ENCODE data around the gene AKT2. TPM values are rescaled to one million over a fixed set of nuclear protein-coding genes. Genes with fewer than 3 reads are reported as not detected.

The AKT2 gene
- total and polyA plus RNA-seq, 8 donors, result 49.2 to 79.3 (median 55.4) TPM

DNA sequence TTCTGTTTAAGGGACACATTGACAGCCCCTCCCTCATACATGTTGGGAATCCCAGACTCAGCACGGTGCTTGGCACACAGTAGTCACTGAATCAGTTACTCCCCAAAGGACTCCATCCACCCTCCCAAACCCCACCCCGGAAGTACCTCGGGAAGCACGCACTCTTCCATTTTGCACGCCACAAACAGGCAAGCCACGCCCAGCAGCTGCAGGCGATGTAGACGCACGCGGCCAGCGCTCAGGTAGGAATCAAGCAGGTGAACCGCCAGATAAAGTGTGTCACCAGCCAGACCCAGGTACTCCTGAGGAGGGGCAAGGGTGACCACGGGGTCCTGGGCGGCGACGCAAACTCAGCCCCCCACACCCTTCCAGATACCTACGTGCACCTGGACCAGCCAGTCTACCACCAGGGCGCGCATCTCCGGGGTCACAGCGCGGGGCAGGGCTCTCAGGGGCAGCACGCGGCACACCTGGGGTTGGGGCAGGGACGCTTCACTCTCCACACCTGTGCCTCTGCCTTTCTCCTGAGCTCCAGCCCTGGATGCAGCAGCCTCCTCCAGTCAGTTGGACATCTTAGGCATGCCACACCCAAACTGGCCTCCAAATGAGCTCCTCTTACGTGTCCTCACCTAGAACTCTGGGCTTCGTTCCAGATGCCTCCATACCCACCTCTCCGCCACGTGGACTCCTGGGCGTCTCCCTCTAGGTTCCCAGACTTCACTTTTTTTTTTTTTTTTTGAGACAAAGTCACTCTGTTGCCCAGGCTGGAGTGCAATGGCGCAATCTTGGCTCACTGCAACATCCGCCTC lies 60.6 kb downstream of the AKT2 start:
- 63 to 66% methylated on average over 32 of the region's 32 CpGs for WGBS, 2 donors
- H3K27me3 ChIP-seq, result peaks cover 0 to 9% (median 2%) of the 10 kb centered on the region in 4 donors
- FAIRE-seq (no peak), DNase-seq (peak in 1 of 6 donors; percentile 47), ATAC-seq (no peak)
- H3K4me1 ChIP-seq, result peaks cover 0 to 10% (median 7%) of the 10 kb centered on the region in 3 donors
- intact Hi-C loops (cut with DNase I), result loop anchor here in 1 of 3 donors (5.0 kb wide), 1 partner anchor 82 kb away; no protein-coding TSS in a partner anchor
- no peak overlapping the region for H3K27ac ChIP-seq
- H3K9me3 ChIP-seq, result no peaks in the 10 kb centered on the region
- TF ChIP-seq, protein P1, sequence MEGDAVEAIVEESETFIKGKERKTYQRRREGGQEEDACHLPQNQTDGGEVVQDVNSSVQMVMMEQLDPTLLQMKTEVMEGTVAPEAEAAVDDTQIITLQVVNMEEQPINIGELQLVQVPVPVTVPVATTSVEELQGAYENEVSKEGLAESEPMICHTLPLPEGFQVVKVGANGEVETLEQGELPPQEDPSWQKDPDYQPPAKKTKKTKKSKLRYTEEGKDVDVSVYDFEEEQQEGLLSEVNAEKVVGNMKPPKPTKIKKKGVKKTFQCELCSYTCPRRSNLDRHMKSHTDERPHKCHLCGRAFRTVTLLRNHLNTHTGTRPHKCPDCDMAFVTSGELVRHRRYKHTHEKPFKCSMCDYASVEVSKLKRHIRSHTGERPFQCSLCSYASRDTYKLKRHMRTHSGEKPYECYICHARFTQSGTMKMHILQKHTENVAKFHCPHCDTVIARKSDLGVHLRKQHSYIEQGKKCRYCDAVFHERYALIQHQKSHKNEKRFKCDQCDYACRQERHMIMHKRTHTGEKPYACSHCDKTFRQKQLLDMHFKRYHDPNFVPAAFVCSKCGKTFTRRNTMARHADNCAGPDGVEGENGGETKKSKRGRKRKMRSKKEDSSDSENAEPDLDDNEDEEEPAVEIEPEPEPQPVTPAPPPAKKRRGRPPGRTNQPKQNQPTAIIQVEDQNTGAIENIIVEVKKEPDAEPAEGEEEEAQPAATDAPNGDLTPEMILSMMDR (IDR thresholded peaks at IDR 0.05), result no peak
- H3K4me3 ChIP-seq, result no peak overlapping the region
- no peaks in the 10 kb centered on the region for H3K36me3 ChIP-seq

DNA sequence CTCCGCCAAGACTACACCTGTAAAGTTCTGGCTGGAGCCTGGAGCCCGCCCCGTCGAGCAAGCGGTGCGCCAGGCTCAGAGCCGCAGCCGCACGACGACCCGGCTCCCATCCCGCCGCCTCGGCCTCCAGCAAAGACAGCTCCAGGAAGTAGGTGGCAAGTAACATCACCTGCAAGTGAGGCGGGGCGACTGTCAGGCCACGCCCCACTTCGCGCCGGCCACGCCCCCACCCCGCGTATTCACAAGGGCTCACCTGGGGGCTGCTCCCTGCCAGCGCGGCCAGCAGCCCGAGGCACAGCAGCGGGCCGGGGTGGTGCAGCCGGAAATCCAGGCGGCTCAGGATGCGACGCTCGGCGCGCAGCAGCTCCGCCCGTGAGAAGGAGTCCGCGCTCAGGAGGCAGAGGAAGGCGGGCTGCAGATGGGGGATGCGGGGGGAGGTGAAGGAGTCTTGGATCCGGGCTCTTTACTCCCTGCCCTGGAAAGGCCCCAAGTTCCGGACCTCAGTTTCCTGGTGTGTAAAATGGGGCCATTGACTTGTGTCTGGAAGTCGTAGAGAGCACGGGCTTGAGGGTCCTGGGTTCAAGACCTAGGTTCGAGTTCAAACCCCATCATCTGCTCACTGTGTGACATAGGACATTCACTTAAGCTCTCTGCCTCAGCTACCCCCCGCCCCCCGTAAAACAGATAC lies 61.9 kb downstream of the AKT2 start:
- ATAC-seq (peak in 3 of 4 donors; percentile 10 to 33 (median 15)), FAIRE-seq (no peak), DNase-seq (peak in 2 of 6 donors; percentile 47 to 70)
- Histone ChIP-seq H3K4me3 (peak overlapping the region in 1 of 4 donors; percentile 11), H3K9me3 (no peaks in the 10 kb centered on the region), H3K4me1 (peaks cover 0 to 10% (median 7%) of the 10 kb centered on the region in 3 donors), H3K27ac (no peak overlapping the region), H3K27me3 (peaks cover 0 to 10% (median 2%) of the 10 kb centered on the region in 4 donors), H3K36me3 (no peaks in the 10 kb centered on the region)
- 15 to 19% methylated on average over 45 to 48 of the region's 48 CpGs for WGBS, 2 donors
- TF ChIP-seq, protein P1 (IDR thresholded peaks at IDR 0.05), result no peak
- intact Hi-C loops (cut with DNase I), result loop anchor here in 1 of 3 donors (5.0 kb wide), 1 partner anchor 81 kb away; no protein-coding TSS in a partner anchor

DNA sequence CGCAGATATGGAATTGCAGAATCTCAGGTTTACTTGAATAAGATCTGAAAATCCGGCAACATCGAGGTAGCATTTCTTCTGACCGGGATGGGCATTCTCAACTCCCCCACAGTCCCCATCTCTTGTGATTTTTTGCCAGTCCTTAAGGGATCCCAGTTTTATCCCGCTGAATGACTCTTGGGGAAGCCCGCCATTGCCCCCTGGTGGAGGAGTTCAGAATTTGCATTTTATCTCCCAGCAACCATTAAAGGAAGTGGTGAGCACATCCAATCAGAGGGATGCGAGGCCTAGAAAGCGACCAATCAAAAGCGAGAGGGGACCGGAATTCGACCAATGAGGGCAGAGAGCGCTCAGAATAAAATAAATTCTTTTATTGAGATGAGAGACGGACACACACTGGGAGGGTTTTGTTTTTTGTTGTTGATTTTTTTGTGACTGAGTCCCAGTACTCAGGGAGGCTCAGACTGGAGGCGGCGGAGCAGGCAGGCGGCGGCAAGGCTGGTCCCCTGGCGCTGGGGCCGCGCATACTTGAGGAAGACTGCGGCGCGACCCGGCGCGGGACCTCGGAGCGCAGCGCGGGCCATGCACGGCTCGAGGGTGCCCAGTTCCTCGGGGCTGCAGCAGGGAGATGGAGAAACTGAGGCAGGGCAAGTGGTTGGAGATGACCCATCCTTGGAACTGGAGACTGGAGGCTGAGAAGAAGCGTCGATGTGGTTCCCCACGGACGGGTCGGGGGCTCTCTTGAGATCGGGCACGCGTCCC lies 63.1 kb downstream of the AKT2 start:
- peak; percentile 75 for FAIRE-seq
- no peaks in the 10 kb centered on the region for H3K36me3 ChIP-seq

DNA sequence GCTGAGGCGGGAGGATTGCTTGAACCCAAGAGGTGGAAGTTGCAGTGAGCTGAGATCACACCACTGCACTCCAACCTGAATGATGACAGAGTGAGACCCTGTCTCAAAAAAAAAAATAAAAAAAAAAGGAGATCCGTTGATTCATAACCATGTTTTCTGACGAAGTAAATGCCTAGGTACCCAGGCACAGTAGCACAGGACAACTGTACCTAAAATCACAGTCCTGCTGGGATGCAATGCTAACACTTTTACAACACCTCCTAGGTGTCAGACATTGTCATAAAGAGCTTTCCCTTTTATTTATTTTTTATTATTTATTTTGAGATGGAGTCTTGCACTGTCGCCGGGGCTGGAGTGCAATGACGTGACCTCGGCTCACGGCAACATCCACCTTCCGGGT lies 64.5 kb downstream of the AKT2 start:
- no peak overlapping the region for H3K27ac ChIP-seq
- H3K4me1 ChIP-seq, result no peaks in the 10 kb centered on the region
- intact Hi-C loops (cut with DNase I), result loop anchor here in 1 of 3 donors (5.0 kb wide), 1 partner anchor 78 kb away; no protein-coding TSS in a partner anchor
- DNase-seq, result no peak
- no peaks in the 10 kb centered on the region for H3K36me3 ChIP-seq
- whole genome bisulfite sequencing, 2 donors, result 63 to 76% methylated on average over 9 of the region's 9 CpGs
- no peaks in the 10 kb centered on the region for H3K9me3 ChIP-seq
- TF ChIP-seq, protein P1 (IDR thresholded peaks at IDR 0.05), result no peak
- no peak for FAIRE-seq
- ATAC-seq, result no peak
- peaks cover 0 to 16% (median 2%) of the 10 kb centered on the region in 4 donors for H3K27me3 ChIP-seq
- H3K4me3 ChIP-seq, result no peak overlapping the region

More for the DNA sequence above, 63.1 kb downstream of the AKT2 start:
- TF ChIP-seq, protein P1 (IDR thresholded peaks at IDR 0.05), result peak; percentile 71 to 81 (median 72)
- Histone ChIP-seq H3K9me3 (no peaks in the 10 kb centered on the region), H3K4me1 (peaks cover 0 to 10% (median 7%) of the 10 kb centered on the region in 3 donors), H3K27me3 (peaks cover 0 to 20% (median 4%) of the 10 kb centered on the region in 4 donors), H3K27ac (no peak overlapping the region), H3K4me3 (no peak overlapping the region)
- intact Hi-C loops (cut with DNase I), result loop anchor here in 1 of 3 donors (5.0 kb wide), 1 partner anchor 80 kb away; no protein-coding TSS in a partner anchor
- DNase-seq (peak in 5 of 6 donors; percentile 65 to 84 (median 72)), ATAC-seq (peak; percentile 82 to 84 (median 83))
- WGBS, 2 donors, result 51 to 57% methylated on average over 41 of the region's 41 CpGs
